Stimulated activated CD8-positive, alpha-beta memory T cell treated with anti-CD3 and anti-CD28 coated beads, Interleukin-2, amount 100 ng/mL, for 1 hour (primary cell): ENCODE data around the gene NPIPB9.
A peak's percentile ranks its signal among the peaks of the same experiment; 100 is the strongest.
"Not testable (repeated sequence)": the region's sequence is repeated elsewhere in the genome, so short reads cannot be mapped to it uniquely, and the experiment has no call there.

Experiments
- DNase-seq, 2 donors: peaks; one replicate each; pipeline ENCODE4 v3.0.0-alpha.2; 2020; ENCODE audit warnings: low read depth in 2 of 2

NPIPB9 gene

DNA sequence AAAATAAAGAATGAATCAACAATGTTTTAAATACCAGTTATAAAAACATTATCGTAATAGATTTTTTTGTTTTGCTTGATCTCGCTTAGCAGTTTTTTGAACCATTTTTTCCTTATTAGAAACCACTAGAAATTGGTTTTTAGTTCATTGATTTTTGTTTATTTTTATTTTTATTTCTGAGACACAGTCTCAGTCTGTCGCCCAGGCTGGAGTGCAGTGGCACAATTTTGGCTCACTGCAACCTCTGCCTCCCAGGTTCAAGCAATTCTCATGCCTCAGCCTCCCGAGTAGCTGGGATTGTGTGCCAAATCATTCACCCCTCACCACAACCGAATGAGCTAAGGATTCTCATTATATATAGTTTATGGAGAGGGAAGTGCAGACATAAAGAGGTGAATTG is at the start of gene NPIPB9:
Gene NPIPB9 (plus strand): TSS at position 301 of the 400 bp plus-strand sequence.
- not testable (repeated sequence) for DNase-seq

DNA sequence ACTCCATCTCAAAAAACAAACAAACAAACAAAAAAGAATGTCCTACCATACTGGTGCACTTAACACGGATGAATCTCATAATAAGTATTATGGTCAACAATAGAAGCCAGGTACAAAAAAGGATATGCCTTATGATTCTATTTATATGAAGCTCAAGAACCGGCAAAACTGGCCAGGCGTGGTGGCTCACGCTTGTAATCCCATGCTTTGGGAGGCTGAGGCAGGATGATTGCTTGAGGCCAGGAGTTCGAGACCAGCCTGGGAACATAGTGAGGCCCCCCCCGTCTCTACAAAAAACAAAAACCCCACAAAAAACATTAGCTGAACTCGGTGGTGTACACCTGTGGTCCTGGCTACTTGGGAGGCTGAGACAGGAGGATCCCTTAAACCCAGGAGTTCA is 47.3 kb upstream of the NPIPB9 start:
- not testable (repeated sequence) for DNase-seq

DNA sequence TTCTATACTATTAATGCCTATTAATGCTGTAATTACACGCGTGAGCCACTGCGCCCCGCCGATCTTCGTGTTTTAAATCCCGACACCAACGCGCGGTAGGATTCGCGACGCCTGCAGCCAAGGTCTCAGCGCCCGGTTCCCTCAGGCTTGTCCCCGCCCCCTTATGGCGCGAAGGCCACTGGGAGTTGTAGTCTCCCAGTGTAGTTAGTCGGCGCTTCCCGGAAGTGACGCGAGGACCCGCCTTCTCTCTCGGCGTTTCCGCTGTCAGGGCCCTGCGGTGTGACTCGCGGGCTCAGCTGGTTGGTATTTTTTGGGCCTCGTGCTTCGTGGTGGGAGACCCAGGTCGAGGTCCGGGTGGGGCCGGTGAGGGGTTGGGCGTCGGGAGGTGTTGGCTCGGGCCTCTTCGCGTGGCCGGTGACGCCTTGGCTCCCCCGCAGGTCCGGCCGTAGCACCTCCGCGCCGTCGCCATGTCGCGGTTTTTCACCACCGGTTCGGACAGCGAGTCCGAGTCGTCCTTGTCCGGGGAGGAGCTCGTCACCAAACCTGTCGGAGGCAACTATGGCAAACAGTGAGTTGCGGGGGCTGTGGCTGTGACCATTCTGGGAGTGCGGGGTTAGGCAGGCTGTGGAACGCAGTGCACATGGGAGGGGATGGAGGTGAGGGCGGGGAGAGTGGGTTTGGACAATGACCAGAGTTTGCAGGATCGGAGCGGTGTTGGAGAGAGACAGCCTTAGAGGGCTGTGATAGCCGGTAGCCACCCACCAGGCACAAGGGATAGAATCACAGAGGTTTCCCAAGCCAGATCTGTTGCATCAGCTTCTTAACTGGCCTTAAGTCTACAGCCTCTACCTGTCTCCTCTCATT is 40.1 kb upstream of the NPIPB9 start, which contains the start of gene EIF3C:
Gene EIF3C (plus strand): TSS at position 245 of the 864 bp plus-strand sequence. CDS start 223 bp downstream, at position 468.
- not testable (repeated sequence) for DNase-seq

DNA sequence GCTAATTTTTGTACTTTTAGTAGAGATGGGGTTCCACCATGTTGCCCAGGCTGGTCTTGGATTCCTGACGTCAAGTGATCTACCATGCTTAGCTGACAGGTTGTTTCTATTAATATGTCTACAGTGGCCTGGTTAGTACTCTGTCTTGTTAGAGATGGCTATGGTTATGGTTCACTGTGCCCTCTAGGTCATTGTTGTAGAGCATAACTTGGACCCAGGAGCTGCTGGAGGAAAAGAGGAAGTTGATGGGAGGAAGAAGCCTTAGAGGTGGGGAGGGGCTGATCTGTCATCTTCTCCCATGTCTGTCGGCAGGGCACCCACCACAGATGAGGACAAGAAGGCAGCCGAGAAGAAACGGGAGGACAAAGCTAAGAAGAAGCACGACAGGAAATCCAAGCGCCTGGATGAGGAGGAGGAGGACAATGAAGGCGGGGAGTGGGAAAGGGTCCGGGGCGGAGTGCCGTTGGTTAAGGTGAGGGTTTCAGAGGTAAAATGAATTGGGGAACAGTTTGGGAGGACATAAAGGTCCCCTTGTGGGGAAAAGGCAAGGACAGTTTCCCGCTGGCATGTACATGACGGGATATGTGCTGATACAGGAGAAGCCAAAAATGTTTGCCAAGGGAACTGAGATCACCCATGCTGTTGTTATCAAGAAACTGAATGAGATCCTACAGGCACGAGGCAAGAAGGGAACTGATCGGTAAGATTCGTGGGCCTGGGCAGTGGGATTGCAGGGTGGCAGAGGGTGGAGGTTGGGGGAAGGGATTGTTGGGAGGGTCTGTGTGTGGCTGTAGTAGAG is 28.5 kb upstream of the NPIPB9 start:
- not testable (repeated sequence) for DNase-seq

DNA sequence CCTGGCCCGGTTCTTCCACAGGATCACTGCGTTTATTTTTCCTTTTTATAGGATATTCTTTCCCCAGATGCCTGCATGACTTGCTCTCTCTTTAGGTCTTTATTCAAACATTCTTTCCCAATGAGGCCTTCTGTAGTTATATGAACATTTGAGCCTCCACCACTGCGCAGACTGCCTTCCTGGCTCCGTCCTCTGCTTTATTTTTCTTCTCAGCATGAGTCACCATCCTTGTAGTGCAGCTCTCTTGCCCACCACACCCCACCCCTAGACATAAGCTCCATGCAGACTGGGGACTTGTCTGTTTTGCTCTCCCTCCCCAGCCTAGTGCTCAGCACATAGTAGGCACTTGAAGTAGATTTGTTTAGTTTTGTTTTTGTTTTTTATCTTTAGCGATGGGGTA is 20.3 kb upstream of the NPIPB9 start:
- DNase-seq, result not testable (repeated sequence)

DNA sequence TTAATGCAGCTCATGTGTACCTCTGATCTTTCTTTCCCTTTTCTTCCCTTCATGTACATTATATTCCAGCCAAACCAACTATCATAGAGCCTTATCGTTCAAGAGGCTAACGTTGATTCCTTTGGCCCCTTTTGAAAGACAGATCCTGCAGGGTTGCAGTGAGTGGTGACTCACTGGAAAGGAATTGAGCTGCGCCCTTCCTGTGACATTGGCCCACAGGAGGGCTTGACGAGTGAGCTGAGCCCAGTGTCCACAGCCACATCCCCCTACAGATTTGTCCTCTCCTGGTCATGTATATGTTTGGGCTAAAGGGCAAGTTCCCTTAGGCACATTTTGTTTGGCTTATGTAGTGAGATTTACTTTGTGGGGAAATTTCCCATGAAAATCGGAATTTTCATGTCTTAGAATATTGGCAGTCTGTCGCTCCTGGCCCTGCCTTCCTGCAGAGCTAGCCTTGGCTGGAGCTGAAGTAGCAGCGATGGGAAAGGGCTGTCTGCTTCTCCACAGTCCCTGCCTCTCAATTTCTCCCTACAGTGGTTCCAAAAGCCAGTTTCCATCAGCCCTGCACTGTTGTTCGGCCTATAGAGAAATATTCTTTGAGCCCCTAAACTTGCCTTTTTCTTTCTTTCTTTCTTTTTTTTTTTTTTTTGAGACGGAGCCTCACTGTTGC is 19.0 kb upstream of the NPIPB9 start:
- DNase-seq, result not testable (repeated sequence)

DNA sequence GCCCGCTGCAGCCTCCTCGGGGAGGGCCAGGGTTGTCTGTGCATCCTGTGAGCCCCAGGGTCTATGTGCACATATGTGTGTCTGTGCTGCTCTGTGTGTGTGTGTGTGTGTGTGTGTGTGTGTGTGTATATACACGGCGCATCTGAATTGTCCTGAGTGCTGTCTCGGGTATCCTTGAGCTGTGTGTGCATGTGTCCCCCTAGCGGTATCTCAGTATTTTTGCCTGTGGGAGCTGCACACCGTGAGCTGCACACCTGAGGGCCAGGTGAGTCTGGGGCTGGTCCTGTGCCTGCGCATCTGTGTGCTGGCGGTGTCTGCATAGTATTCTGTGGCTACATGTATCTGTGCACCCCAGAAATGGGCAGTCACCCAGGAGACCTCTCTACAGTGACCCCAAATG is 11.8 kb upstream of the NPIPB9 start:
- DNase-seq, result not testable (repeated sequence)

DNA sequence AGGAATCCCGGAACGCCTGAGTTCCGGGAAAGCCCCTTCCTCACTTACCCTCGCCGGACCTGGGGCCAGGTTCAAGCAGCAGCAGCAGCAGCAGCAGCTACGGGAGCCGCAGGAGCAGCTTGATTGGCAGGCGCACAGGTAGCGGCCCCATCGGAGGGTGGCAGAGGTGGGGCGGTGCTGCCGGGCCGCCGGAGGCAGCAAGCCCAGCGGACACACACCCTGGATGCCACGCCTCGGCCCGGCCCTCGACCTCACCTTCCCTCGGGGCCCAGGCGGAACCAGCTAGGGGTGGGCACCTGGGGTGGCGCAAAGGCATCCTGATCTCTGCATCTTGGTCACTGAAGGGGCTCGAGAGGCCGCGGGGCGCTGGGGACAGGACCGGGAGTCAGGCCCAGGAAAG is 11.0 kb upstream of the NPIPB9 start:
- DNase-seq, result not testable (repeated sequence)

DNA sequence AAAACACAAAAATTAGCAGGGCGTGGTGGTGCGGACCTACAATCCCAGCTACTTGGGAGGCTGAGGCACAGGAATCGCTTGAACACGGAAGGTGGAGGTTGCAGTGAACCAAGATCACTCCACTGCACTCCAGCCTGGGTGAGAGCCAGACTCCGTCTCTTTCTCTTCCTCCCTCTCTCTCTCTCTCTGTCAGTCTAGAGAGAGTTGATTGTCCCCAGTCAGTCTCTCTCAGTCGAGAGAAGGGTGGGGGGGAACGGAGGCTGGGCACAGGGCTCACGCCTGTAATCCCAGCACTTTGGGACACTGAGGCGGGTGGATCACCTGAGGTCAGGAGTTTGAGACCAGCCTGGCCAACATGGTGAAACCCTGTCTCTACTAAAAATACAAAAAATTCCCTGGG is 10.3 kb upstream of the NPIPB9 start:
- not testable (repeated sequence) for DNase-seq

DNA sequence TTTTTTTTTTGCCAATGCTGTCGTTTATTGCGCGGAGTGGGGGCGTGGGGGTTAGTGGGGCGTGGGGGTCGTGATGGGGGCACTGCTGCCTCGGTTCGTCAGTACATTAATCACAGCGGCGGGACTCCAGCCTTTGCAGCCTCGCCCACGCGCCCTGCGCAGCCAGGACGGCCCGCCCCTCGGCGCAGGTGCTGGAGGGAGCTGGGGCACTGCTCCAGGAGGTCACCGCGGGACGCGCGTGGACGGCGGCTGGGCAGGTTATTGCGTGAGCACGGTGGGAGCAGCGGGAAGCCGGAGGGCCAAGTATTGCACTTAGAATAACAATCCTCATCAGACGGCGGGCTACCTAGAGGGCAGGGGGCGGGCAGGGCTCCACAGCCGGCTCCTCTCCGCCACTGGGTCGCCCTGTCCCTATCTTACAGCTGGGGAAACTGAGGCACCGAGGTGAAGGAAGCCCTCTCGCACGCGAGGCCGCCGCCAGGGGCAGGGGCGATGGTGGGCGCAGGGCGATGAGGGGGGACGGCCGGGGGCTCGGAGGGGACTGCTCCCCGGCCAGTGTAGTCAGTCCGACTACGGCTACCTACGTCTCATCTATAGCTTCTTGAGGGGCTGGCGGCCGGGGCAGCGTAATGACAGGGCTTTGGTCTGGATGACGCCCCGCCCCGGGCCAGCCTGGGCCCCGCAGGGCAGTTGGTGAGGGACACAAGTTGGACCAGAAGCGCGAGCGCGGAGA is 4.8 kb upstream of the NPIPB9 start:
- not testable (repeated sequence) for DNase-seq

DNA sequence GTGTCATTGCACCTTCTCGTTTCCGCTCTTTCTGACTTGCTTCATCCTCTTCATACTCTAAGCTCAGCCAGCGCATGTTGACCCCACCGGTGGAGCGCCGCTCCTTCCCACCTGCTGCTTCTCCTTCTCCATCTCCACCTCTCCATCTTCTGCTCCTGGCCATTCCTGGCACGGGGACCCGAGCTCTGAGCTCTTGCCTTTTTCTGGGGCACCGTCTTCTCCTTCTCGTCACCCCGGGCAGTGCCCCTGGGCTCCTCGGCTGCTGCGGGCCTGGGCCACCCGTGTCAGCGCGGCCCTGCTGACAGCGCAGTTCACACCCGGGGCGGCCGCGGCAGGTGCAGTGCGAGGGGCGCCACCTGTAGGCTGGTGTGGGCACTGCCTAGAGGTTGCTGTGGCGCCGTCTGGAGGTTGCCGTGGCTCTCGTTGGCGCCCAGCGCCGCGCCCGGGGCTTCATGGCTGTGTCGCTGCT is 1.6 kb upstream of the NPIPB9 start:
- DNase-seq, result peak in 1 of 2 donors; percentile 16

DNA sequence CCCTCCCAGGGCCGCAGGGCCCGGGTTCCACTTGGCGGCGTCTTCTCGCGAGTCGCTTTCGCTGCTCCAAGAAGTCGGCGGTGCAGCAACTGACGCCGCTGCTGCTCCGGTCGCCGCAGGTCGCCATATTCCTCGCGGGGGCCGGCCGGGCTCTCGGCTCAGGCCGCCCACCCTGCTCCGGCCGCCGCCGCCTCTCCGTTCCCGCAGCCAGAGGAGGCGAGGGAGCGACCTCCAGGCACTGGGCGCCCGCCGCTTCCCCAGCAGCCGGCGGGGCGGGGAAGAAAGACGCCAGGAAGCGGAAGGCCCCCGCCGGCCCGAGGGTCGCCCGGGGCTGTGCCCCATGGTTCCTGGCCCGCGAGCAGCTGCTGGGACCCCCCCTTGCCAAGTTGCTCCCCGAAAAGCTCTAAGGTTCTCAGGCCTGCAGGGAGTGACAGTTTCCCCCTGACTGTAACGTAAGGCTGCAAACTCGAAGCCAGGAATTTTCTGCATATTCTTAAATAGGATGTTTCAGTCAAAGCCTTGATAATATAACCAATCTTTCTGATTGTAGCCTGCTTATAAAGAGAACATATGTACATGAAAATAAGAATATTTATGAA is 1.0 kb upstream of the NPIPB9 start:
- DNase-seq, result not testable (repeated sequence)

DNA sequence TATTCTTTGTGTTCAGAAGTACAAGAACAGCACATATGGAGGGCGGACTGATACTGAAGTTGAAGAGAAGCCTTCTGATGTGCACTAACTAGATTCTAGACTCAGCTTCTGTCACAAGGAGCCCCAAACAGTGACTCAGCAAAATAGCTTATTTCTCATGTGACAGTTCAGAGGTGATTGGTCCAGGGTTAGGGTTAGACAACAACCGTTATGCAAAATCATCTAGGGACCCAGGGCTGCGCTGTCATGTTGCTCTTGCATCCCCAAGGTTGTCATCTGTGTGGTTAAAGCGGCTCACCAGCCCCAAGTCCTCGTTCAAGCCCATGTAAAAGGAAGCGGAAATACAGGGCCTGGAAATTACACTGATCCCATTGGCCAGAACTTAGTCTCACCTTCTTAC is 30.1 kb downstream of the NPIPB9 start:
- DNase-seq, result not testable (repeated sequence)

DNA sequence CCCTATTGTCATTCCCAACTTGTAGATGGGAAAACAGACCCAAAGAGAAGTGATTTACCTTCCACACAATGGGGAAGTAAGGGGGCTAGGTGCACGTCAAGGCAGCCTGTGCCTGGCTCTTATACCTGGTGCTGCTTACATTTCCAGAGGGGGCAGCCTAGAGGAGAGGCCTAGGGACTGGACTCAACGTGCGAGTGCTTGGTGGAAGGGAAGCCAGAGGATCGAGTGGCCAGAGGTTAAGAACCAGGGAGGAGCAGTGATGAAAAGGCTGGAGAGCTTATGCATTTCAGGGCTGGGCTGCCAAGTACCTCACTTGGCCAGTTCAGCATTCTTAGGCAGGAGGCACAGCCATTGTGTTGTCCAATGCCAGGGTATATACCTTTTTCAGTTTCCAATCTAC is 30.8 kb downstream of the NPIPB9 start:
- not testable (repeated sequence) for DNase-seq

DNA sequence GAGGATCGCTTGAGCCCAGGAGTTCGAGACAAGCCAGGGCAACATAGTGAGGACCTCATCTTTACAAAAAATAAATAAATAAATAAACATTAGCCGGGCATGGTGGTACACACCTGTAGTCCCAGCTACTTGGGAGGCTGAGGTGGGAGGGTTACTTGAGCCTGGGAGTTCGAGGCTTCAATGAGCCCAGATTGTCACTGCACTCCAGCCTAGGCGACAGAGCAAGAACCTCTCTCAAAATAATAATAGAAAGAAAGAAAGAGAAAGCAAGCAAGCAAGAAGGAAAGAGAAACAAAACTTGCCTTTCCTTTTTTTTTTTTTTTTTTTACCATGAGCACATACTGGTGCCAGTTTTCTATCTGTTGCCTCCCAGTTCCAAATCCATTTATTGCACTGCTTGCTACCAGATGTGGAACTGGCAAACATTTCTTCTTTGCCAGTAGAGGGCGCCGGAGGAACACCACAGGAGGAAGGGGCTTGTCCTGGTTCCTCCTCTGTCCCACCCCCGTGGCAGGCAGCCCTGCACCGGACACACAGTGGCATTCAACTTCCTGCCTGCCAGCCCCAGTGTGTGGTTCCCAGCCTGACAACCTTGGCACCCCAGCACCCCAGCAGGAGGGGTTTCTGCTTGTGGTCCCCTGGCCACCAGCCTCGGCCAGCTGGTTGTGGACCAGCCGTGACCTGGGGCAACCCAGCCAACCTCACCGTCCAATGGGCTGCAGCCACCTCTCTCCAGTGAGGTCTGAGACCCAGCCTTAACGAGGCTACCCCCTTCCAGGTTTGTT is 50.8 kb downstream of the NPIPB9 start:
- peak; percentile 38 to 50 for DNase-seq

DNA sequence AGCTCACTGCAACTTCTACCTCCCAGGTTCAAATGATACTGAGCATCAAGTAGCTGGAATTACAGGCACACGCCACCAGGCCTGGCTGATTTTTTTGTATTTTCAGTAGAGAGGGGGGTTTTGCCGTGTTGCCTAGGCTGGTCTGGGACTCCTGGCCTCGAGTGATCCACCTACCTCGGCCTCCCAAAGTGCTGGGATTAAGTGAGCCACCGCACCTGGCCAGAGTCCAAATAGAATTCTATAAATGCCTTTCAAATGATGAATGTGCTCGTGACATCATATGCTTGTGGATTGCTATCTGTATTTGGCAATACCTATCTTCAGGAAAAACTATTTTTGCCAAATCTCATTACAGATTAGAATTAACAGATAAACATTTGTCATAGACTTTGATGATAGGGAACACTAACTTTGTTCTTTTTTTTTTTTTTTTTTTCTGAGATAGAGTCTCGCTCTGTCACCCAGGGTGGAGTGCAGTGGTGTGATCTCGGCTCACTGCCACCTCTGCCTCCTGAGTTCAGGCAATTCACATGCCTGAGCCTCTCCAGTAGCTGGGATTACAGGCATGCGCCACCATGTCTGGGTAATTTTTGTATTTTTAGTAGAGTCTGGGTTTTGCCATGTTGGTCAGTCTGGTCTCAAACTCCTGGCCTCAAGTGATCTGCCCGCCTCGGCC is 56.0 kb downstream of the NPIPB9 start:
- not testable (repeated sequence) for DNase-seq

DNA sequence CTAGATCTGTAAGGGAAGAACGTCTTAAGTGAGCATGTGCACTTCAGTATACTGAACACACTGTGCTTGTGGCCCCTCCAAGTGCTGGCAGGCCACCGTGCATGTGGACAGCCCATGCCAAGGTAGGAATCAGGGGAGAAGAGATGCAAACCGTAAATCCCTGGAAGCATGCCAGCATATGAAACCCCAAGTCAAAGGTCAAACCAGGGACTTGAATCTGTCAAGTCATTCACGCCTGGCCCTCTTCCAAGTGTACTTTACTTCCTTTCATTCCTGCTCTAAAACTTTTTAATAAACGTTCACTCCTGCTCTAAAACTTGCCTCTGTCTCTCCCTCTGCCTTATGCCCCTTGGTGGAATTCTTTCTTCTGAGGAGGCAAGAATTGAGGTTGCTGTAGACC is 68.4 kb downstream of the NPIPB9 start:
- DNase-seq, result no peak

DNA sequence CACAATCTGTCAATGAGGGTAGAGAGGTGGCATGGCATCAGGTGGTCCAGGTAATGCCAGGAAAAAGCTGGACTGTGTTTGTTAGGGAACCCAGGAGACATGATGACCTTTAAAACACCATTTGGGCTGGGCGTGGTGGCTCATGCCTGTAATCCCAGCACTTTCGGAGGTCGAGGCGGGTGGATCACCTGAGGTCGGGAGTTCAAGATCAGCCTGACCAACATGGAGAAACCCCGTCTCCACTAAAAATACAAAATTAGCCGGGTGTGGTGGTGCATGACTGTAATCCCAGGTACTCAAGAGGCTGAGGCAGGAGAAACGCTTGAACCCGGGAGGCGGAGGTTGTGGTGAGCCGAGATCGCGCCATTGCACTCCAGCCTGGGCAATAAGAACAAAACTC is 69.0 kb downstream of the NPIPB9 start:
- DNase-seq, result not testable (repeated sequence)

DNA sequence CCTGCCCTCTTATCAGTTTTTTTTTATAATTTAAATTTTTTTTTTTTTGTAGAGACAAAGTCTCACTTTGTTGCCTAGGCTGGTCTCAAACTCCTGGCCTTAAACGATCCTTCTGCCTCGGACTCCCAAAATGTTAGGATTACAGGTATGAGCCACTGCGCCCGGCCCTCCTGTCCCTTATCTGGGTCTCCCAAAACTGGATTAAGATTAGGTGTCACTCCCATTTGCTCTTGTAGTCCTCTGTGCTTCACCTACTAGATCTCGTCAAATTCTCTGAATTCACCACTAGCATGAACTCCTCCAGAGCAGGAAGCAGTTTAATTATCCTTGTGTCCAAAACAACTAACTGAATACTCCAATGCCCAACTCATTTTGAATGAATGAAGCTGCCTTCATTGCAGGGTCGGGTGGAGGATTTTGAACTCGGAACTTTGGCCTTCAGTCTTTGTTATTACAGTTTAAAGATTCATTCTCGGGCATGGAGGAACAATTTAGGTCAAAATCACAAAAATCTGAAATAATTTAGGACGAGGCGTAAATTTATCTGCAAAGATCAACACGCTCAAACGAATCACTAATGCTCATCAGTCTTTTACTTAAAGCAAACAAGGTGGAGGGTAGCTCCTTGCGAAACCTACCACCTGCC is 70.4 kb downstream of the NPIPB9 start:
- DNase-seq, result no peak
